ENCODE results near the gene WDFY3.

- no peak for TF ChIP-seq CTCF (IDR thresholded peaks at IDR 0.05)
- TF ChIP-seq POLR2A (IDR thresholded peaks at IDR 0.05), result no peak
Measured at GRCh38 chr4:84915396-84915780, 51.1 kb downstream of the WDFY3 start.

Data from lower leg skin (tissue), 3 donors.